NB4 (cell line): Measurements from ENCODE around the gene TSPYL4.

Experiments used
- DNase-seq: peaks from one replicate; pipeline ENCODE4 v3.0.0; 2010; ENCODE audit warnings: low read depth
- H3K4me3 ChIP-seq: one replicate; pipeline ENCODE4 v1.5.1; 2011; ENCODE audit warnings: mild to moderate bottlenecking, low read depth, low read length, moderate library complexity
- MYC ChIP-seq: IDR thresholded peaks from 2 replicates; pipeline ENCODE4 v1.6.1; 2011; ENCODE audit warnings: low read depth, low read length
- POLR2A ChIP-seq: IDR thresholded peaks from 2 replicates; pipeline ENCODE4 v1.6.1; 2011; ENCODE audit warnings: mild to moderate bottlenecking; ENCODE audit not compliant: insufficient read length; ENCODE audit errors: extremely low read depth
- TF ChIP-seq, protein P1 (sequence below): IDR thresholded peaks from 2 replicates; pipeline ENCODE4 v1.6.1; 2011; ENCODE audit warnings: low read depth, low read length
- TF ChIP-seq, protein P2 (sequence below): IDR thresholded peaks from one replicate; pipeline ENCODE4 v1.5.1; 2012; ENCODE audit warnings: low read depth, low read length

The TSPYL4 gene

GRCh38 chr6:116200619-116201249, 53.1 kb downstream of the TSPYL4 start:
- TF ChIP-seq MYC (no peak), POLR2A (no peak)
- TF ChIP-seq, protein P1, sequence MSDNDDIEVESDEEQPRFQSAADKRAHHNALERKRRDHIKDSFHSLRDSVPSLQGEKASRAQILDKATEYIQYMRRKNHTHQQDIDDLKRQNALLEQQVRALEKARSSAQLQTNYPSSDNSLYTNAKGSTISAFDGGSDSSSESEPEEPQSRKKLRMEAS: no peak
- TF ChIP-seq, protein P2, sequence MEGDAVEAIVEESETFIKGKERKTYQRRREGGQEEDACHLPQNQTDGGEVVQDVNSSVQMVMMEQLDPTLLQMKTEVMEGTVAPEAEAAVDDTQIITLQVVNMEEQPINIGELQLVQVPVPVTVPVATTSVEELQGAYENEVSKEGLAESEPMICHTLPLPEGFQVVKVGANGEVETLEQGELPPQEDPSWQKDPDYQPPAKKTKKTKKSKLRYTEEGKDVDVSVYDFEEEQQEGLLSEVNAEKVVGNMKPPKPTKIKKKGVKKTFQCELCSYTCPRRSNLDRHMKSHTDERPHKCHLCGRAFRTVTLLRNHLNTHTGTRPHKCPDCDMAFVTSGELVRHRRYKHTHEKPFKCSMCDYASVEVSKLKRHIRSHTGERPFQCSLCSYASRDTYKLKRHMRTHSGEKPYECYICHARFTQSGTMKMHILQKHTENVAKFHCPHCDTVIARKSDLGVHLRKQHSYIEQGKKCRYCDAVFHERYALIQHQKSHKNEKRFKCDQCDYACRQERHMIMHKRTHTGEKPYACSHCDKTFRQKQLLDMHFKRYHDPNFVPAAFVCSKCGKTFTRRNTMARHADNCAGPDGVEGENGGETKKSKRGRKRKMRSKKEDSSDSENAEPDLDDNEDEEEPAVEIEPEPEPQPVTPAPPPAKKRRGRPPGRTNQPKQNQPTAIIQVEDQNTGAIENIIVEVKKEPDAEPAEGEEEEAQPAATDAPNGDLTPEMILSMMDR: no peak
- no peak overlapping the region for H3K4me3 ChIP-seq
- no peak for DNase-seq
